ENCODE measurements around the gene WIZ.

The WIZ gene

GRCh38 chr19:15428956-15429824 is 20.6 kb downstream of the WIZ start:
- Histone ChIP-seq H3K36me3 (peaks cover 68% of the 10 kb centered on the region), H3K4me3 (ENCODE audit: low read depth, low read length) (no peak overlapping the region), H3K27me3 (no peaks in the 10 kb centered on the region), H3K9me3 (no peaks in the 10 kb centered on the region), H3K4me1 (peaks cover 4% of the 10 kb centered on the region)
- no peak for TF ChIP-seq CTCF (IDR thresholded peaks at IDR 0.05; ENCODE audit: low read depth, low read length)
- no peak for DNase-seq

GRCh38 chr19:15427991-15428471 is 21.7 kb downstream of the WIZ start:
- no peaks in the 10 kb centered on the region for H3K27me3 ChIP-seq
- H3K4me3 ChIP-seq (ENCODE audit: low read depth, low read length): no peak overlapping the region
- peaks cover 4% of the 10 kb centered on the region for H3K4me1 ChIP-seq
- DNase-seq: no peak
- peaks cover 80% of the 10 kb centered on the region for H3K36me3 ChIP-seq
- H3K9me3 ChIP-seq: no peaks in the 10 kb centered on the region; the same call in 1 of the 2 replicates
- TF ChIP-seq CTCF (IDR thresholded peaks at IDR 0.05; ENCODE audit: low read depth, low read length): no peak

GRCh38 chr19:15427350-15427700 is 22.4 kb downstream of the WIZ start:
- peaks cover 84% of the 10 kb centered on the region for H3K36me3 ChIP-seq
- no peak for TF ChIP-seq CTCF (IDR thresholded peaks at IDR 0.05; ENCODE audit: low read depth, low read length)
- H3K4me3 ChIP-seq (ENCODE audit: low read depth, low read length): no peak overlapping the region
- no peak for DNase-seq
- H3K27me3 ChIP-seq: no peaks in the 10 kb centered on the region
- H3K9me3 ChIP-seq: no peaks in the 10 kb centered on the region; the same call in 1 of the 2 replicates
- peaks cover 6% of the 10 kb centered on the region for H3K4me1 ChIP-seq

- Histone ChIP-seq H3K27me3 (no peaks in the 10 kb centered on the region), H3K4me3 (ENCODE audit: low read depth, low read length) (no peak overlapping the region), H3K36me3 (peaks cover 85% of the 10 kb centered on the region), H3K9me3 (no peaks in the 10 kb centered on the region; the same call in 1 of the 2 replicates), H3K4me1 (peaks cover 11% of the 10 kb centered on the region)
- TF ChIP-seq CTCF (IDR thresholded peaks at IDR 0.05; ENCODE audit: low read depth, low read length): no peak
- DNase-seq: no peak
Observed at GRCh38 chr19:15426485-15427349, 23.0 kb downstream of the WIZ start.

- no peaks in the 10 kb centered on the region; the same call in 1 of the 2 replicates for H3K9me3 ChIP-seq
- H3K4me1 ChIP-seq: peaks cover 14% of the 10 kb centered on the region
- no peak for TF ChIP-seq CTCF (IDR thresholded peaks at IDR 0.05; ENCODE audit: low read depth, low read length)
- no peak for DNase-seq
- H3K4me3 ChIP-seq (ENCODE audit: low read depth, low read length): no peak overlapping the region
- no peaks in the 10 kb centered on the region for H3K27me3 ChIP-seq
- peaks cover 80% of the 10 kb centered on the region for H3K36me3 ChIP-seq
Observed at GRCh38 chr19:15425321-15425950, 24.3 kb downstream of the WIZ start.

Data from BE2C (cell line).